ENCODE results near the gene RTL1.

GRCh38 chr14:100911665-100912316, 8.3 kb upstream of the RTL1 start:
- TF ChIP-seq EZH2phosphoT487 (IDR thresholded peaks at IDR 0.05; ENCODE audit: insufficient read depth, low read depth) (no peak), EZH2 (IDR thresholded peaks at IDR 0.05; ENCODE audit: insufficient read depth, poor library complexity, severe bottlenecking) (no peak)

Data from GM23248 (cell line).